HG03280 (cell line): ENCODE measurements around the gene FGF9.

ENCODE experiments used
- ATAC-seq: cut with Tn5 transposase; IDR thresholded peaks from one replicate; pipeline ENCODE4 v1.9.1; 2021; ENCODE audit warnings: mild to moderate bottlenecking, moderate library complexity; ENCODE audit not compliant: unreplicated experiment

The FGF9 gene

GRCh38 chr13:21752501-21752900 is 81.6 kb downstream of the FGF9 start:
- no peak for ATAC-seq

- no peak for ATAC-seq
Observed at GRCh38 chr13:21753117-21753729, 82.3 kb downstream of the FGF9 start.
